PC-9 (cell line): ENCODE results near the gene ALPK3. TPM values are rescaled to one million over a fixed set of nuclear protein-coding genes. Genes with fewer than 3 reads are reported as not detected.

Source experiments
- BruUV-seq: library from RNA; stranded (reverse); fragments of 400-500 nt; replicated peaks from 2 replicates; lab custom pipeline; 2021; lab: Mats Ljungman, UMichigan
- CTCF ChIA-PET: fragments of 300-600 bp; sonication (Branson Sonifier 250); formaldehyde crosslinking; loops from one replicate; lab custom pipeline; 2022; ENCODE audit warnings: antibody characterized with exemption; lab: Charles Lee
- POLR2A ChIA-PET: fragments of 300-600 bp; sonication (Branson Sonifier 250); formaldehyde crosslinking; loops from one replicate; lab custom pipeline; 2022; ENCODE audit warnings: antibody characterized with exemption; ENCODE audit not compliant: unreplicated experiment; lab: Charles Lee
- DNase-seq, 2 experiments: peaks; one replicate each; pipeline versions ENCODE4 v3.0.0 to v3.0.0-alpha.2; 2015 to 2022; ENCODE audit warnings: mixed read lengths in 1 of 2
- H2AFZ ChIP-seq: fragments of 200-600 bp; sonication (generic); 2 replicates; pipeline ENCODE4 v1.8.1; 2017; ENCODE audit warnings: antibody characterized with exemption
- H3F3A ChIP-seq: fragments of 200-600 bp; sonication (generic); 2 replicates; pipeline ENCODE4 v1.8.1; 2017; ENCODE audit warnings: antibody characterized with exemption, mild to moderate bottlenecking, low read depth; ENCODE audit not compliant: insufficient read depth
- H3K27ac ChIP-seq: fragments of 200-600 bp; sonication (generic); 2 replicates; pipeline ENCODE4 v1.6.1; 2016; ENCODE audit warnings: mixed run types
- H3K27me3 ChIP-seq: fragments of 200-600 bp; sonication (generic); 2 replicates; pipeline ENCODE4 v1.6.1; 2016; ENCODE audit warnings: low read depth, mixed run types; ENCODE audit not compliant: insufficient read depth
- H3K36me3 ChIP-seq: fragments of 200-600 bp; sonication (generic); 2 replicates; pipeline ENCODE4 v1.6.1; 2016; ENCODE audit warnings: low read depth, mixed run types
- H3K4me1 ChIP-seq: fragments of 200-600 bp; sonication (generic); replicated peaks from 2 replicates; pipeline ENCODE4 v1.6.1; 2016; ENCODE audit warnings: mixed run types; ENCODE audit not compliant: insufficient read depth
- H3K4me2 ChIP-seq: fragments of 200-600 bp; sonication (generic); 2 replicates; pipeline ENCODE4 v1.6.1; 2017; ENCODE audit warnings: mixed run types
- H3K4me3 ChIP-seq: fragments of 200-600 bp; sonication (generic); 2 replicates; pipeline ENCODE4 v1.6.1; 2016; ENCODE audit warnings: mixed run types
- H3K79me2 ChIP-seq: fragments of 200-600 bp; sonication (generic); 2 replicates; pipeline ENCODE4 v1.6.1; 2017; ENCODE audit warnings: low read depth, mixed run types
- H3K9me2 ChIP-seq: fragments of 200-600 bp; sonication (generic); 2 replicates; pipeline ENCODE4 v1.8.1; 2017; ENCODE audit warnings: mild to moderate bottlenecking; ENCODE audit not compliant: insufficient read depth
- H3K9me3 ChIP-seq: fragments of 200-600 bp; sonication (generic); 2 replicates; pipeline ENCODE4 v1.8.1; 2016; ENCODE audit warnings: low read depth; ENCODE audit not compliant: insufficient read depth
- H4K20me1 ChIP-seq: fragments of 200-600 bp; sonication (generic); 2 replicates; pipeline ENCODE4 v1.8.1; 2017; ENCODE audit not compliant: insufficient read depth
- CTCF ChIP-seq: fragments of 200-600 bp; sonication (generic); conservative IDR thresholded peaks from 2 replicates; pipeline ENCODE4 v1.6.1; 2017; ENCODE audit warnings: mixed run types, antibody characterized with exemption, mild to moderate bottlenecking, moderate library complexity
- EZH2 ChIP-seq: fragments of 200-600 bp; sonication (generic); IDR thresholded peaks from 2 replicates; pipeline ENCODE4 v1.8.0; 2017; ENCODE audit warnings: antibody characterized with exemption, low read depth
- intact Hi-C: fragments of 100-400 bp; cut with micrococcal nuclease; formaldehyde crosslinking; loops from one replicate; pipeline ENCODE4 v1.10.0; 2022; ENCODE audit not compliant: unreplicated experiment
- total RNA-seq: library from RNA; stranded (reverse); gene quantifications from 2 replicates; pipeline ENCODE4 v1.2.3, GENCODE V29; 2021

Gene ALPK3
- total RNA-seq, 1 experiment from 2014 or later: 8.1 TPM

DNA sequence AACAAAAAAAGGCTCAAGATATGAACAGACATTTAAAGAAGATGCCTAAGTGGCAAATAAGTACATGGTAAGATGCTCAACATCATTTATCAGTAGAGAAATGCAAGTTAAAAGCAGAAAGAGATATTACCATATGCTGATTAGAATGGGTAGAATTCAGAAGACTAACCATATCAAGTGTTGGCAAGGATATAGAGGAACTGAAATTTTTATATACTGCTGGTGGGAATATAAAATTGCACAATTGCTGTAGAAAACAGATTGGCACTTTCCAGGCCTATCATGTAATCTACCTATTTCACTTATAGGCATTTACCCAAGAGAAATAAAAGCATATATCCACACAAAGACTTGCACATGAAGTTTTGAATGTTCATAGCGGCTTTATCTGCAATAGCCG lies 84.4 kb downstream of the ALPK3 start:
- no peak overlapping the region for H2AFZ ChIP-seq

GRCh38 chr15:84903751-84904150 lies 86.6 kb downstream of the ALPK3 start:
- Histone ChIP-seq H4K20me1 (no peaks in the 10 kb centered on the region), H2AFZ (no peak overlapping the region), H3K79me2 (no peaks in the 10 kb centered on the region), H3K36me3 (no peaks in the 10 kb centered on the region), H3F3A (no peaks in the 10 kb centered on the region), H3K9me2 (no peaks in the 10 kb centered on the region), H3K27ac (no peak overlapping the region), H3K4me1 (peaks cover 5% of the 10 kb centered on the region), H3K4me3 (no peak overlapping the region), H3K27me3 (no peaks in the 10 kb centered on the region), H3K9me3 (no peaks in the 10 kb centered on the region), H3K4me2 (no peak overlapping the region)
- BruUV-seq: no TSS peak
- TF ChIP-seq EZH2 (no peak), CTCF (no peak)
- CTCF ChIA-PET: no interaction called here
- intact Hi-C loops: no loop called here
- no peak for DNase-seq
- POLR2A ChIA-PET: interaction anchor here (0.6 kb wide), 1 partner anchor 59 kb away, joined by 3 read pairs; no protein-coding TSS in a partner anchor

More for the DNA sequence above, 84.4 kb downstream of the ALPK3 start:
- 0 out of 2 replicates have a peak, but pooled peaks cover 2% of the 10 kb centered on the region for H3K9me3 ChIP-seq
- no peak overlapping the region for H3K27ac ChIP-seq
- H3K27me3 ChIP-seq: no peaks in the 10 kb centered on the region
- no peak for DNase-seq
- H3K4me3 ChIP-seq: no peak overlapping the region
- H3K9me2 ChIP-seq: no peaks in the 10 kb centered on the region
- POLR2A ChIA-PET: no interaction called here
- TF ChIP-seq EZH2 (no peak), CTCF (no peak)
- CTCF ChIA-PET: no interaction called here
- intact Hi-C loops: no loop called here
- no TSS peak for BruUV-seq
- H3K79me2 ChIP-seq: no peaks in the 10 kb centered on the region
- no peaks in the 10 kb centered on the region; the same call in 1 of the 2 replicates for H3F3A ChIP-seq
- H4K20me1 ChIP-seq: no peaks in the 10 kb centered on the region
- no peaks in the 10 kb centered on the region for H3K36me3 ChIP-seq
- no peak overlapping the region for H3K4me2 ChIP-seq
- no peaks in the 10 kb centered on the region for H3K4me1 ChIP-seq

- Histone ChIP-seq H3K79me2 (no peaks in the 10 kb centered on the region), H3K9me2 (no peaks in the 10 kb centered on the region), H3K4me3 (no peak overlapping the region), H4K20me1 (no peaks in the 10 kb centered on the region), H3K36me3 (no peaks in the 10 kb centered on the region), H3F3A (peaks cover 3% of the 10 kb centered on the region; the same call in 1 of the 2 replicates), H2AFZ (no peak overlapping the region), H3K4me1 (peaks cover 7% of the 10 kb centered on the region), H3K27me3 (no peaks in the 10 kb centered on the region), H3K4me2 (no peak overlapping the region), H3K27ac (no peak overlapping the region), H3K9me3 (no peaks in the 10 kb centered on the region)
- BruUV-seq: no TSS peak
- TF ChIP-seq CTCF (no peak), EZH2 (no peak)
- CTCF ChIA-PET: no interaction called here
- no peak for DNase-seq
- POLR2A ChIA-PET: no interaction called here
- intact Hi-C loops: no loop called here
Observed at GRCh38 chr15:84904419-84904818, 87.3 kb downstream of the ALPK3 start.
